IMR-90 (cell line): Measurements from ENCODE around the gene AGAP1.

Experiments
- MAZ ChIP-seq: IDR thresholded peaks from 2 replicates; pipeline ENCODE4 v1.6.1; 2012; ENCODE audit warnings: low read depth, mild to moderate bottlenecking, low read length, improper control_type of control experiment, moderate library complexity, borderline replicate concordance
- RAD21 ChIP-seq: IDR thresholded peaks from 2 replicates; pipeline ENCODE4 v1.6.1; 2012; ENCODE audit warnings: low read length, improper control_type of control experiment
- TF ChIP-seq, protein P1 (sequence below): fragments of 150-350 bp; IDR thresholded peaks from 2 replicates; pipeline ENCODE4 v1.6.1; 2016; ENCODE audit warnings: low read depth, mild to moderate bottlenecking, low read length, moderate library complexity, borderline replicate concordance
- TF ChIP-seq, protein P2 (sequence below): conservative IDR thresholded peaks from 2 replicates; pipeline ENCODE4 v1.5.1; 2012; ENCODE audit warnings: mild to moderate bottlenecking, low read depth, low read length, improper control_type of control experiment

DNA sequence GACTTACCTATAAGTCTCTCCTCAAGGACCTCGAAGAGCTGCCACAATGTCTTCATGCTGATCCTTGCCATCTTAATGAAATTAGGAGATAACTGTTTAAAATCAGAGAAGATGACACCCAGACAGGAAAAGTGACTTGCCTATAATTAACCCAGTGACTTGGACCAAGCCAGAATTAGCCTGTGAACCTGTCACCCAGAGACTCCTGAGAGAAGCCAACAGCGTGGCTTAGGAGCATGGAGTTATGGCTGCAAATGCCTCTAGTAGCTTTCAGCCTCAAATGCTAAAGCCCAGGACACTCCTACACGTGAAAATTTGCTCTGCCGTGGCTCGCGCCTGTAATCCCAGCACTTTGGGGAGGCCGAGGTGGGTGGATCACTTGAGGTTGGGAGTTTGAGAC lies 570.2 kb downstream of the AGAP1 start:
- TF ChIP-seq, protein P1, sequence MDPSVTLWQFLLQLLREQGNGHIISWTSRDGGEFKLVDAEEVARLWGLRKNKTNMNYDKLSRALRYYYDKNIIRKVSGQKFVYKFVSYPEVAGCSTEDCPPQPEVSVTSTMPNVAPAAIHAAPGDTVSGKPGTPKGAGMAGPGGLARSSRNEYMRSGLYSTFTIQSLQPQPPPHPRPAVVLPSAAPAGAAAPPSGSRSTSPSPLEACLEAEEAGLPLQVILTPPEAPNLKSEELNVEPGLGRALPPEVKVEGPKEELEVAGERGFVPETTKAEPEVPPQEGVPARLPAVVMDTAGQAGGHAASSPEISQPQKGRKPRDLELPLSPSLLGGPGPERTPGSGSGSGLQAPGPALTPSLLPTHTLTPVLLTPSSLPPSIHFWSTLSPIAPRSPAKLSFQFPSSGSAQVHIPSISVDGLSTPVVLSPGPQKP = no peak
- TF ChIP-seq, protein P2, sequence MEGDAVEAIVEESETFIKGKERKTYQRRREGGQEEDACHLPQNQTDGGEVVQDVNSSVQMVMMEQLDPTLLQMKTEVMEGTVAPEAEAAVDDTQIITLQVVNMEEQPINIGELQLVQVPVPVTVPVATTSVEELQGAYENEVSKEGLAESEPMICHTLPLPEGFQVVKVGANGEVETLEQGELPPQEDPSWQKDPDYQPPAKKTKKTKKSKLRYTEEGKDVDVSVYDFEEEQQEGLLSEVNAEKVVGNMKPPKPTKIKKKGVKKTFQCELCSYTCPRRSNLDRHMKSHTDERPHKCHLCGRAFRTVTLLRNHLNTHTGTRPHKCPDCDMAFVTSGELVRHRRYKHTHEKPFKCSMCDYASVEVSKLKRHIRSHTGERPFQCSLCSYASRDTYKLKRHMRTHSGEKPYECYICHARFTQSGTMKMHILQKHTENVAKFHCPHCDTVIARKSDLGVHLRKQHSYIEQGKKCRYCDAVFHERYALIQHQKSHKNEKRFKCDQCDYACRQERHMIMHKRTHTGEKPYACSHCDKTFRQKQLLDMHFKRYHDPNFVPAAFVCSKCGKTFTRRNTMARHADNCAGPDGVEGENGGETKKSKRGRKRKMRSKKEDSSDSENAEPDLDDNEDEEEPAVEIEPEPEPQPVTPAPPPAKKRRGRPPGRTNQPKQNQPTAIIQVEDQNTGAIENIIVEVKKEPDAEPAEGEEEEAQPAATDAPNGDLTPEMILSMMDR = no peak
- TF ChIP-seq MAZ = no peak
- no peak for TF ChIP-seq RAD21
